T-cell (primary cell): Measurements from ENCODE around the gene RHOF. TPM values are rescaled to one million over a fixed set of nuclear protein-coding genes. Genes with fewer than 3 reads are reported as not detected.
A peak's percentile ranks its signal among the peaks of the same experiment; 100 is the strongest.

Source experiments
- ATAC-seq, 4 experiments: fragments of 200-7000 bp in 3 of 4; fragments of 150-1000 bp in 1 of 4; cut with Tn5 transposase; replicated peaks in 1 of 4; 1 replicate in 3 of 4; 2 replicates in 1 of 4; pipeline ENCODE4 v1.10.0; 2021; ENCODE audit warnings: moderate library complexity in 3 of 4, mild to moderate bottlenecking in 2 of 4, moderate number of reproducible peaks in 1 of 4
- CTCF ChIA-PET, 2 donors: fragments of 300-600 bp; sonication (Branson Sonifier 250); formaldehyde crosslinking; loops; one replicate each; lab custom pipeline; 2022; ENCODE audit warnings: antibody characterized with exemption in 2 of 2; lab: Charles Lee
- POLR2A ChIA-PET, 2 donors: fragments of 300-600 bp; sonication (Branson Sonifier 250); formaldehyde crosslinking; loops; one replicate each; lab custom pipeline; 2022; ENCODE audit warnings: antibody characterized with exemption in 2 of 2; lab: Charles Lee
- DNase-seq, 35 experiments: peaks; one replicate each; pipeline versions ENCODE4 v3.0.0 to v3.0.0-alpha.2; 2013 to 2023
- H3K27ac ChIP-seq: one replicate; pipeline ENCODE4 v1.5.1; 2013; ENCODE audit warnings: low read length
- H3K27me3 ChIP-seq, 2 experiments: replicated peaks in 1 of 2; 1 replicate in 1 of 2; 2 replicates in 1 of 2; pipeline versions ENCODE4 v1.6.1 to v1.7.0; 2013; ENCODE audit warnings: low read length in 1 of 2, mixed read lengths in 1 of 2; ENCODE audit not compliant: control insufficient read depth in 2 of 2, insufficient read depth in 2 of 2; ENCODE audit errors: extremely low read depth in 1 of 2
- H3K36me3 ChIP-seq, 2 donors: 1 replicate in 1 of 2; 2 replicates in 1 of 2; pipeline versions ENCODE4 v1.6.1 to v1.7.0; 2013; ENCODE audit warnings: low read length in 1 of 2; ENCODE audit not compliant: control insufficient read depth in 2 of 2, insufficient read depth in 1 of 2; ENCODE audit errors: extremely low read depth in 1 of 2
- H3K4me1 ChIP-seq, 2 experiments: 1 replicate in 1 of 2; 2 replicates in 1 of 2; pipeline versions ENCODE4 v1.6.1 to v1.7.0; 2013; ENCODE audit warnings: low read length in 2 of 2, mixed read lengths in 1 of 2; ENCODE audit not compliant: insufficient read depth in 2 of 2, control insufficient read depth in 1 of 2; ENCODE audit errors: extremely low read depth in 1 of 2
- H3K4me3 ChIP-seq, 2 donors: 1 replicate in 1 of 2; 2 replicates in 1 of 2; pipeline versions ENCODE4 v1.5.1 to v1.7.0; 2013; ENCODE audit warnings: mild to moderate bottlenecking in 2 of 2, low read length in 1 of 2, moderate library complexity in 1 of 2; ENCODE audit not compliant: control insufficient read depth in 1 of 2; ENCODE audit errors: extremely low read depth in 1 of 2
- H3K9me3 ChIP-seq: 2 replicates; pipeline ENCODE4 v1.7.0; 2013
- H3K27ac Mint-ChIP-seq, 2 donors: one replicate each; pipeline ENCODE4 v1.8.0; 2020 to 2021; ENCODE audit warnings: mild to moderate bottlenecking in 2 of 2, mixed read lengths in 2 of 2
- H3K27me3 Mint-ChIP-seq, 2 donors: one replicate each; pipeline ENCODE4 v1.8.0; 2021 to 2022; ENCODE audit warnings: mixed read lengths in 2 of 2
- H3K36me3 Mint-ChIP-seq: one replicate; pipeline ENCODE4 v1.8.0; 2021; ENCODE audit warnings: mixed read lengths
- H3K4me1 Mint-ChIP-seq, 3 donors: one replicate each; pipeline ENCODE4 v1.8.0; 2020 to 2022; ENCODE audit warnings: mixed read lengths in 3 of 3, mild to moderate bottlenecking in 1 of 3
- H3K4me3 Mint-ChIP-seq, 3 donors: one replicate each; pipeline ENCODE4 v1.8.0; 2020 to 2022; ENCODE audit warnings: mild to moderate bottlenecking in 3 of 3, mixed read lengths in 3 of 3, moderate library complexity in 3 of 3
- H3K9me3 Mint-ChIP-seq, 3 donors: one replicate each; pipeline ENCODE4 v1.8.0; 2020 to 2022; ENCODE audit warnings: mixed read lengths in 3 of 3
- WGBS: methylation state at CpG from one replicate; pipeline ENCODE4 v1.1.5; 2013; ENCODE audit warnings: missing lambda C conversion rate; ENCODE audit not compliant: insufficient coverage; 5-methylcytosine and 5-hydroxymethylcytosine counted together
- total RNA-seq, 35 experiments: library from RNA in 6 of 35; stranded (reverse) in 6 of 35; fragments of 120-200 nt in 1 of 35; gene quantifications; one replicate each; pipeline versions ENCODE4 v1.2.1 to v1.2.4 and lab custom pipeline; 2013 to 2026

The RHOF gene
- total RNA-seq, 5 donors from 2014 or later (not counting 1 experiment from before 2014, with no cell fraction given) = 137 to 158 (median 145) TPM

- DNase-seq = peak; percentile 52 to 84 (median 74)
- Histone ChIP-seq H3K27me3 (no peaks in the 10 kb centered on the region), H3K27ac (peak overlapping the region; percentile 40), H3K9me3 (no peaks in the 10 kb centered on the region), H3K4me3 (peak overlapping the region; percentile 71 to 82), H3K36me3 (peaks cover 0 to 26% of the 10 kb centered on the region in 2 donors), H3K4me1 (peaks cover 16 to 49% of the 10 kb centered on the region in 2 experiments)
- Mint-ChIP-seq H3K36me3 (peaks cover 21% of the 10 kb centered on the region), H3K9me3 (no peaks in the 10 kb centered on the region), H3K27me3 (no peaks in the 10 kb centered on the region), H3K4me3 (peak overlapping the region; percentile 92 to 98 (median 98)), H3K4me1 (peaks cover 20 to 40% (median 38%) of the 10 kb centered on the region in 3 donors), H3K27ac (peak overlapping the region; percentile 98 to 100)
- peak; percentile 7 to 8 (median 8) for ATAC-seq
- WGBS = under 1% methylated on average over 43 of the region's 63 CpGs
- ChIA-PET CTCF (interaction anchor here (0.6 to 13.1 kb wide), 6 partner anchors 9 to 1327 kb away, joined by 3 to 344 read pairs (median 6); partner anchors contain the start of gene RHOF (in 2 of the 2)), POLR2A (interaction anchor here (0.6 to 2.5 kb wide), 14 partner anchors 10 to 758 kb away, joined by 3 to 10 read pairs (median 4); partner anchors contain the start of gene RHOF (in 1 of the 2))
Observed at GRCh38 chr12:121804417-121805111, 11.1 kb upstream of the RHOF start.

GRCh38 chr12:121803861-121804416 is 10.5 kb upstream of the RHOF start, which contains the start of gene SETD1B:
Gene SETD1B (plus strand): TSS chr12:121804009. CDS start chr12:121804738, 729 bp downstream.
- ChIA-PET POLR2A (interaction anchor here (0.6 to 2.5 kb wide), 12 partner anchors 10 to 758 kb away, joined by 3 to 10 read pairs (median 5); no protein-coding TSS in a partner anchor), CTCF (interaction anchor here (0.6 to 13.1 kb wide), 6 partner anchors 8 to 1328 kb away, joined by 3 to 344 read pairs (median 6); partner anchors contain the start of gene RHOF (in 2 of the 2))
- Mint-ChIP-seq H3K4me3 (peak within 1 kb of the TSS; percentile 93 to 98 (median 98)), H3K36me3 (peaks cover 19% of the 10 kb centered on the region), H3K4me1 (peaks cover 22 to 39% (median 38%) of the 10 kb centered on the region in 3 donors), H3K9me3 (no peaks in the 10 kb centered on the region), H3K27ac (peak within 1 kb of the TSS; percentile 98 to 100), H3K27me3 (no peaks in the 10 kb centered on the region)
- Histone ChIP-seq H3K4me1 (peaks cover 20 to 51% of the 10 kb centered on the region in 2 experiments), H3K27me3 (no peaks in the 10 kb centered on the region), H3K9me3 (no peaks in the 10 kb centered on the region), H3K27ac (peak within 1 kb of the TSS; percentile 96), H3K4me3 (peak within 1 kb of the TSS; percentile 92 to 97), H3K36me3 (peaks cover 0 to 24% of the 10 kb centered on the region in 2 donors)
- DNase-seq (peak in 19 of 35 experiments; percentile 38 to 74 (median 54)), ATAC-seq (peak; percentile 1 to 15 (median 8))
- WGBS = 0% methylated on average over 74 of the region's 74 CpGs

- Histone ChIP-seq H3K27me3 (no peaks in the 10 kb centered on the region), H3K27ac (peak overlapping the region; percentile 96), H3K4me1 (peaks cover 27 to 52% of the 10 kb centered on the region in 2 experiments), H3K36me3 (peaks cover 0 to 25% of the 10 kb centered on the region in 2 donors), H3K9me3 (no peaks in the 10 kb centered on the region), H3K4me3 (peak overlapping the region; percentile 92 to 97)
- POLR2A ChIA-PET = interaction anchor here (0.5 to 2.5 kb wide), 12 partner anchors 7 to 176 kb away, joined by 3 to 12 read pairs (median 5); partner anchors contain the start of gene RHOF (in 1 of the 2)
- WGBS = under 1% methylated on average over 44 of the region's 65 CpGs
- peak; percentile 81 to 94 (median 87) for DNase-seq
- peaks cover 24 to 46% (median 40%) of the 10 kb centered on the region in 3 donors for H3K4me1 Mint-ChIP-seq
- peak; percentile 45 to 57 (median 52) for ATAC-seq
- peaks cover 22% of the 10 kb centered on the region for H3K36me3 Mint-ChIP-seq
- CTCF ChIA-PET = interaction anchor here (0.5 to 13.1 kb wide), 8 partner anchors 7 to 131 kb away, joined by 3 to 344 read pairs (median 5); partner anchors contain the start of genes RHOF (in 2 of the 2) and TMEM120B (in 1 of the 2)
- H3K9me3 Mint-ChIP-seq = no peaks in the 10 kb centered on the region
- H3K4me3 Mint-ChIP-seq = peak overlapping the region; percentile 93 to 98 (median 96)
- H3K27ac Mint-ChIP-seq = peak overlapping the region; percentile 96 to 98
- no peaks in the 10 kb centered on the region for H3K27me3 Mint-ChIP-seq
Observed at GRCh38 chr12:121802843-121803698, 9.6 kb upstream of the RHOF start.

GRCh38 chr12:121802485-121802842 is 9.0 kb upstream of the RHOF start:
- H3K27me3 Mint-ChIP-seq = no peaks in the 10 kb centered on the region

GRCh38 chr12:121801595-121802484 is 8.4 kb upstream of the RHOF start:
- H3K9me3 Mint-ChIP-seq = no peaks in the 10 kb centered on the region
- H3K27me3 ChIP-seq = no peaks in the 10 kb centered on the region
- H3K9me3 ChIP-seq = no peaks in the 10 kb centered on the region
- H3K4me1 ChIP-seq = peaks cover 24 to 52% of the 10 kb centered on the region in 2 experiments
- ChIA-PET CTCF (interaction anchor here (0.7 to 13.1 kb wide), 10 partner anchors 6 to 249 kb away, joined by 3 to 344 read pairs (median 4); partner anchors contain the start of genes RHOF (in 2 of the 2) and TMEM120B (in 1 of the 2)), POLR2A (interaction anchor here (0.6 to 2.0 kb wide), 14 partner anchors 8 to 1788 kb away, joined by 3 to 14 read pairs (median 4); partner anchors contain the start of gene RHOF (in 1 of the 2))
- peak overlapping the region; percentile 96 to 98 for H3K27ac Mint-ChIP-seq
- 0% methylated on average over 7 of the region's 18 CpGs for WGBS
- H3K36me3 ChIP-seq = peaks cover 3 to 26% of the 10 kb centered on the region in 2 donors
- peaks cover 27 to 55% (median 39%) of the 10 kb centered on the region in 3 donors for H3K4me1 Mint-ChIP-seq
- peak overlapping the region; percentile 93 to 98 (median 96) for H3K4me3 Mint-ChIP-seq
- peak overlapping the region; percentile 92 to 97 for H3K4me3 ChIP-seq
- H3K27me3 Mint-ChIP-seq = no peaks in the 10 kb centered on the region
- peaks cover 27% of the 10 kb centered on the region for H3K36me3 Mint-ChIP-seq
- ATAC-seq = peak; percentile 8 to 36 (median 25)
- H3K27ac ChIP-seq = peak overlapping the region; percentile 96
- peak in 34 of 35 experiments; percentile 45 to 92 (median 73) for DNase-seq

More at GRCh38 chr12:121802485-121802842, 9.0 kb upstream of the RHOF start:
- Histone ChIP-seq H3K27me3 (no peaks in the 10 kb centered on the region), H3K27ac (peak overlapping the region; percentile 96), H3K9me3 (no peaks in the 10 kb centered on the region), H3K4me1 (peaks cover 27 to 52% of the 10 kb centered on the region in 2 experiments), H3K36me3 (peaks cover 0 to 25% of the 10 kb centered on the region in 2 donors), H3K4me3 (peak overlapping the region; percentile 92 to 97)
- no peak for DNase-seq
- peaks cover 29 to 53% (median 40%) of the 10 kb centered on the region in 3 donors for H3K4me1 Mint-ChIP-seq
- peak overlapping the region; percentile 93 to 98 (median 96) for H3K4me3 Mint-ChIP-seq
- ChIA-PET CTCF (interaction anchor here (0.7 to 13.1 kb wide), 9 partner anchors 6 to 131 kb away, joined by 3 to 344 read pairs (median 5); partner anchors contain the start of genes RHOF (in 2 of the 2) and TMEM120B (in 1 of the 2)), POLR2A (interaction anchor here (0.6 to 2.0 kb wide), 12 partner anchors 8 to 1453 kb away, joined by 3 to 12 read pairs (median 4); partner anchors contain the start of gene RHOF (in 1 of the 2))
- H3K27ac Mint-ChIP-seq = peak overlapping the region; percentile 96 to 98
- H3K36me3 Mint-ChIP-seq = peaks cover 24% of the 10 kb centered on the region
- WGBS = no CpG with 5 or more reads among the region's 1 CpG
- H3K9me3 Mint-ChIP-seq = no peaks in the 10 kb centered on the region
- ATAC-seq = no peak
